K562 (cell line): ENCODE measurements around the gene USB1. TPM values are rescaled to one million over a fixed set of nuclear protein-coding genes. Genes with fewer than 3 reads are reported as not detected.

Source experiments
- BHLHE40 ChIP-seq: IDR thresholded peaks from 2 replicates; pipeline ENCODE4 v1.6.1; 2011; ENCODE audit warnings: low read length, improper control_type of control experiment
- CBFA2T3 ChIP-seq: fragments of 450-650 bp; IDR thresholded peaks from 2 replicates; pipeline ENCODE4 v1.6.1; 2017
- DIDO1 ChIP-seq: fragments of 450-650 bp; IDR thresholded peaks from 2 replicates; pipeline ENCODE4 v1.6.1; 2016; ENCODE audit warnings: low read depth, missing biosample characterization, missing genetic modification characterization
- FOXP1 ChIP-seq: sonication (generic); formaldehyde crosslinking; IDR thresholded peaks from 2 replicates; pipeline ENCODE4 v1.8.0; 2022; ENCODE audit warnings: mild to moderate bottlenecking, missing genetic modification reagents
- HOXB6 ChIP-seq: fragments of 250-450 bp; sonication (Bioruptor Pico); IDR thresholded peaks from 2 replicates; pipeline ENCODE4 v1.5.1; 2022; ENCODE audit warnings: mild to moderate bottlenecking, borderline replicate concordance
- PTTG1 ChIP-seq: fragments of 450-650 bp; IDR thresholded peaks from 2 replicates; pipeline ENCODE4 v1.6.1; 2016; ENCODE audit warnings: low read depth, mild to moderate bottlenecking, missing genetic modification characterization, missing compliant biosample characterization
- SIN3A ChIP-seq, 2 experiments: fragments of 150-350 bp in 1 of 2; IDR thresholded peaks; 2 replicates each; pipeline ENCODE4 v1.6.1; 2011 to 2016; ENCODE audit warnings: borderline replicate concordance in 2 of 2, low read depth in 2 of 2, low read length in 2 of 2, mild to moderate bottlenecking in 2 of 2, moderate library complexity in 2 of 2; ENCODE audit not compliant: control insufficient read depth in 1 of 2
- SMARCC2 ChIP-seq: fragments of 450-650 bp; IDR thresholded peaks from 2 replicates; pipeline ENCODE4 v1.6.1; 2017; ENCODE audit warnings: antibody characterized with exemption, moderate library complexity, mild to moderate bottlenecking, low read depth
- STAT5B ChIP-seq: fragments of 250-450 bp; sonication (Bioruptor Pico); IDR thresholded peaks from 2 replicates; pipeline ENCODE4 v1.8.0; 2021; ENCODE audit warnings: mild to moderate bottlenecking, inconsistent platforms
- ZC3H4 ChIP-seq: sonication (generic); formaldehyde crosslinking; IDR thresholded peaks from 2 replicates; pipeline ENCODE4 v1.9.0; 2021; ENCODE audit warnings: missing genetic modification reagents, borderline replicate concordance
- ZNF217 ChIP-seq: sonication (generic); formaldehyde crosslinking; IDR thresholded peaks from 2 replicates; pipeline ENCODE4 v1.8.0; 2022; ENCODE audit warnings: mild to moderate bottlenecking, missing genetic modification reagents
- ZNF23 ChIP-seq: fragments of 250-450 bp; sonication (Bioruptor Pico); IDR thresholded peaks from 2 replicates; pipeline ENCODE4 v1.4.0; 2020; ENCODE audit warnings: mild to moderate bottlenecking
- ZNF282 ChIP-seq: sonication (generic); formaldehyde crosslinking; IDR thresholded peaks from 2 replicates; pipeline ENCODE4 v1.8.1; 2023; ENCODE audit warnings: missing genetic modification reagents
- ZNF316 ChIP-seq: fragments of 450-650 bp; IDR thresholded peaks from 2 replicates; pipeline ENCODE4 v1.6.1; 2016
- ZNF445 ChIP-seq: fragments of 250-450 bp; sonication (Bioruptor Pico); IDR thresholded peaks from 2 replicates; pipeline ENCODE4 v1.4.0; 2020; ENCODE audit warnings: low read depth, mild to moderate bottlenecking, moderate library complexity
- ZNF586 ChIP-seq: fragments of 450-650 bp; formaldehyde crosslinking; conservative IDR thresholded peaks from 2 replicates; pipeline ENCODE4 v1.4.0; 2020; ENCODE audit warnings: mild to moderate bottlenecking, moderate library complexity
- ZNF785 ChIP-seq: fragments of 250-450 bp; sonication (Bioruptor Pico); IDR thresholded peaks from 2 replicates; pipeline ENCODE4 v1.4.0; 2020; ENCODE audit warnings: mild to moderate bottlenecking
- ZSCAN29 ChIP-seq: fragments of 450-650 bp; IDR thresholded peaks from 2 replicates; pipeline ENCODE4 v1.6.1; 2017
- polyA plus RNA-seq, 8 experiments: library from polyadenylated mRNA; depleted of rRNA in 4 of 8; stranded (reverse) in 5 of 8; unstranded in 3 of 8; fragments of >200 nt; fragmentation: Nextera tagmentation in 2 of 8; fragmentation: Illumina TruSeq in 1 of 8; extraction: Ambion mirVana in 2 of 8; extraction: Trizol in 1 of 8; gene quantifications; 2 replicates each; pipeline versions ENCODE4 v1.2.1 to v1.2.3, GENCODE V29; 2011 to 2014; ENCODE audit warnings: inconsistent platforms in 1 of 8, missing spikeins in 1 of 8
- total RNA-seq, 7 experiments: library from RNA; depleted of rRNA in 6 of 7; stranded (reverse); fragments of >200 nt in 6 of 7; fragmentation: Illumina TruSeq in 2 of 7; extraction: Trizol in 2 of 7; gene quantifications; 2 replicates each; pipeline versions ENCODE4 v1.2.1 to v1.2.3, GENCODE V29; 2011 to 2021; ENCODE audit warnings: low replicate concordance in 1 of 7
- TF ChIP-seq, protein P1 (sequence below), 2 experiments: IDR thresholded peaks; 2 replicates each; pipeline ENCODE4 v1.6.1; 2012; ENCODE audit warnings: improper control_type of control experiment in 2 of 2, low read depth in 2 of 2, low read length in 2 of 2, borderline replicate concordance in 1 of 2
- TF ChIP-seq, protein P2 (sequence below): sonication (generic); formaldehyde crosslinking; IDR thresholded peaks from 2 replicates; pipeline ENCODE4 v1.8.1; 2023; ENCODE audit warnings: mild to moderate bottlenecking, missing genetic modification reagents
- TF ChIP-seq, protein P3 (sequence below): sonication (generic); formaldehyde crosslinking; IDR thresholded peaks from 2 replicates; pipeline ENCODE4 v1.8.1; 2023; ENCODE audit warnings: mild to moderate bottlenecking, missing genetic modification reagents
- TF ChIP-seq, protein P4 (sequence below): fragments of 250-450 bp; sonication (Bioruptor Pico); IDR thresholded peaks from 2 replicates; pipeline ENCODE4 v1.8.0; 2022; ENCODE audit warnings: inconsistent platforms, mild to moderate bottlenecking, moderate library complexity, borderline replicate concordance

USB1 gene
- total and polyA plus RNA-seq, 9 of the 15 experiments (the other 6 are each of a cell fraction or from before 2014, with no cell fraction given), result 11.6 to 73.6 (median 19.4) TPM

DNA sequence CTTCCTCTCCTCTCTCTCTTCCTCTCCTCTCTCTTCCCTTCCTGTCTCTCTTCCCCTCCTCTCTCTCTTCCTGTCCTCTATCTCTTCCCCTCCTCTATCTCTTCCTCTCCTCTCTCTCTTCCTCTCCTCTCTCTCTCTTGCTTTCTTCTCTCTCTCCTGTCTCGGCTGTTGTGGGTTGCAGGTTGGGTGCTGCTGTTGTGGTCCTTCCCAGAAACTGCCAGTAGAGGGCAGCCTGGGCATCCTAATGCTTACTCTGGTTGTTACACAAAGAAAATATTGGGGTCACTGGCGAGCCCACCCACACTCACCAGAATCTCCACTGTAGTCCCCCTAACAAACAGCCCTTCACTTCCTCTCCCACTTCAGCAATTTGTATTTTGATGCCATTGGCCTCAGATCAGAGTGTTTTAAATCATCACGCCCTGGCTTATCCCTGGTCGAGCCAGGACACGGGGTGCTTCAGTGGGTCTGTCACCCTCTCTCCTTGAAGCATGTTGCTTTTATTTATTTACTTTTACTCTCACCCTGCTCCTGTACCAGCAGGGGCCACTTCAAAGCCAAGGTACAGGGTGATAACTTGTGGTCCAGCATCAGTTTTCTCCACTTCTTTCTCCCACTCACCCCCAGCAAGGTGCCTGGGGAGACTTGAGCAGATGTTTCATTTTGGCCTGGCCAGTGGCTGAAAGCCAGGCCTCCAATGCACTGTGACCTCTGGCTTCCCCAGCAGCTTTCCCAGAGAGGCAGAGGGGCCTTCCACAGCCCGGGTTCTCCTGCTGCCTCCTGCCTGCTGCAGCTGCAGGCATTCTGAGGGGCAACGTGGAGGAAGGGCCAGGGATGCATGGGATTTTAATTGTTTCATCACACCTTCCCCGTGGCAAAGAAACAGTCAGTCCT lies 19.7 kb downstream of the USB1 start (continued):
- no peak for TF ChIP-seq ZNF445
- no peak for TF ChIP-seq ZNF586 (CRISPR knock-in tag)
- no peak for TF ChIP-seq BHLHE40
- TF ChIP-seq CBFA2T3, result no peak
- TF ChIP-seq ZNF316, result 0 out of 2 replicates have a peak, but pooled peaks have one; percentile 10
- no peak for TF ChIP-seq ZNF785 (CRISPR knock-in tag)
- no peak for TF ChIP-seq SMARCC2
- no peak for TF ChIP-seq ZNF282 (CRISPR knock-in tag)
- TF ChIP-seq, protein P1, sequence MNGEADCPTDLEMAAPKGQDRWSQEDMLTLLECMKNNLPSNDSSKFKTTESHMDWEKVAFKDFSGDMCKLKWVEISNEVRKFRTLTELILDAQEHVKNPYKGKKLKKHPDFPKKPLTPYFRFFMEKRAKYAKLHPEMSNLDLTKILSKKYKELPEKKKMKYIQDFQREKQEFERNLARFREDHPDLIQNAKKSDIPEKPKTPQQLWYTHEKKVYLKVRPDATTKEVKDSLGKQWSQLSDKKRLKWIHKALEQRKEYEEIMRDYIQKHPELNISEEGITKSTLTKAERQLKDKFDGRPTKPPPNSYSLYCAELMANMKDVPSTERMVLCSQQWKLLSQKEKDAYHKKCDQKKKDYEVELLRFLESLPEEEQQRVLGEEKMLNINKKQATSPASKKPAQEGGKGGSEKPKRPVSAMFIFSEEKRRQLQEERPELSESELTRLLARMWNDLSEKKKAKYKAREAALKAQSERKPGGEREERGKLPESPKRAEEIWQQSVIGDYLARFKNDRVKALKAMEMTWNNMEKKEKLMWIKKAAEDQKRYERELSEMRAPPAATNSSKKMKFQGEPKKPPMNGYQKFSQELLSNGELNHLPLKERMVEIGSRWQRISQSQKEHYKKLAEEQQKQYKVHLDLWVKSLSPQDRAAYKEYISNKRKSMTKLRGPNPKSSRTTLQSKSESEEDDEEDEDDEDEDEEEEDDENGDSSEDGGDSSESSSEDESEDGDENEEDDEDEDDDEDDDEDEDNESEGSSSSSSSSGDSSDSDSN (IDR thresholded peaks at IDR 0.05; ENCODE audit: borderline replicate concordance in 1 of 2, low read depth in 2 of 2, low read length in 2 of 2), result no peak
- no peak for TF ChIP-seq STAT5B
- TF ChIP-seq SIN3A (IDR thresholded peaks at IDR 0.05; ENCODE audit: borderline replicate concordance in 2 of 2, control insufficient read depth in 1 of 2, low read depth in 2 of 2, low read length in 2 of 2), result no peak
- no peak for TF ChIP-seq HOXB6
- TF ChIP-seq, protein P2, sequence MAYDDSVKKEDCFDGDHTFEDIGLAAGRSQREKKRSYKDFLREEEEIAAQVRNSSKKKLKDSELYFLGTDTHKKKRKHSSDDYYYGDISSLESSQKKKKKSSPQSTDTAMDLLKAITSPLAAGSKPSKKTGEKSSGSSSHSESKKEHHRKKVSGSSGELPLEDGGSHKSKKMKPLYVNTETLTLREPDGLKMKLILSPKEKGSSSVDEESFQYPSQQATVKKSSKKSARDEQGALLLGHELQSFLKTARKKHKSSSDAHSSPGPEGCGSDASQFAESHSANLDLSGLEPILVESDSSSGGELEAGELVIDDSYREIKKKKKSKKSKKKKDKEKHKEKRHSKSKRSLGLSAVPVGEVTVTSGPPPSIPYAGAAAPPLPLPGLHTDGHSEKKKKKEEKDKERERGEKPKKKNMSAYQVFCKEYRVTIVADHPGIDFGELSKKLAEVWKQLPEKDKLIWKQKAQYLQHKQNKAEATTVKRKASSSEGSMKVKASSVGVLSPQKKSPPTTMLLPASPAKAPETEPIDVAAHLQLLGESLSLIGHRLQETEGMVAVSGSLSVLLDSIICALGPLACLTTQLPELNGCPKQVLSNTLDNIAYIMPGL, result no peak
- TF ChIP-seq PTTG1 (tag), result no peak
- TF ChIP-seq, protein P3, sequence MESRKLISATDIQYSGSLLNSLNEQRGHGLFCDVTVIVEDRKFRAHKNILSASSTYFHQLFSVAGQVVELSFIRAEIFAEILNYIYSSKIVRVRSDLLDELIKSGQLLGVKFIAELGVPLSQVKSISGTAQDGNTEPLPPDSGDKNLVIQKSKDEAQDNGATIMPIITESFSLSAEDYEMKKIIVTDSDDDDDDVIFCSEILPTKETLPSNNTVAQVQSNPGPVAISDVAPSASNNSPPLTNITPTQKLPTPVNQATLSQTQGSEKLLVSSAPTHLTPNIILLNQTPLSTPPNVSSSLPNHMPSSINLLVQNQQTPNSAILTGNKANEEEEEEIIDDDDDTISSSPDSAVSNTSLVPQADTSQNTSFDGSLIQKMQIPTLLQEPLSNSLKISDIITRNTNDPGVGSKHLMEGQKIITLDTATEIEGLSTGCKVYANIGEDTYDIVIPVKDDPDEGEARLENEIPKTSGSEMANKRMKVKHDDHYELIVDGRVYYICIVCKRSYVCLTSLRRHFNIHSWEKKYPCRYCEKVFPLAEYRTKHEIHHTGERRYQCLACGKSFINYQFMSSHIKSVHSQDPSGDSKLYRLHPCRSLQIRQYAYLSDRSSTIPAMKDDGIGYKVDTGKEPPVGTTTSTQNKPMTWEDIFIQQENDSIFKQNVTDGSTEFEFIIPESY (CRISPR knock-in tag), result no peak
- no peak for TF ChIP-seq FOXP1 (CRISPR knock-in tag)
- TF ChIP-seq ZC3H4 (CRISPR knock-in tag), result no peak
- no peak for TF ChIP-seq ZNF23
- TF ChIP-seq ZSCAN29, result no peak
- TF ChIP-seq DIDO1, result no peak
- no peak for TF ChIP-seq ZNF217 (CRISPR knock-in tag)
- TF ChIP-seq, protein P4, sequence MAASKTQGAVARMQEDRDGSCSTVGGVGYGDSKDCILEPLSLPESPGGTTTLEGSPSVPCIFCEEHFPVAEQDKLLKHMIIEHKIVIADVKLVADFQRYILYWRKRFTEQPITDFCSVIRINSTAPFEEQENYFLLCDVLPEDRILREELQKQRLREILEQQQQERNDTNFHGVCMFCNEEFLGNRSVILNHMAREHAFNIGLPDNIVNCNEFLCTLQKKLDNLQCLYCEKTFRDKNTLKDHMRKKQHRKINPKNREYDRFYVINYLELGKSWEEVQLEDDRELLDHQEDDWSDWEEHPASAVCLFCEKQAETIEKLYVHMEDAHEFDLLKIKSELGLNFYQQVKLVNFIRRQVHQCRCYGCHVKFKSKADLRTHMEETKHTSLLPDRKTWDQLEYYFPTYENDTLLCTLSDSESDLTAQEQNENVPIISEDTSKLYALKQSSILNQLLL (CRISPR knock-in tag), result no peak
